Activated CD4-positive, alpha-beta T cell treated with anti-CD3 and anti-CD28 coated beads, Interleukin-2, amount 50 U/mL, for 4 hours (primary cell): Measurements from ENCODE around the gene COBL.

ENCODE experiments used
- DNase-seq, 2 experiments: peaks; one replicate each; pipeline ENCODE4 v3.0.0-alpha.2; 2020

The COBL gene, protein sequence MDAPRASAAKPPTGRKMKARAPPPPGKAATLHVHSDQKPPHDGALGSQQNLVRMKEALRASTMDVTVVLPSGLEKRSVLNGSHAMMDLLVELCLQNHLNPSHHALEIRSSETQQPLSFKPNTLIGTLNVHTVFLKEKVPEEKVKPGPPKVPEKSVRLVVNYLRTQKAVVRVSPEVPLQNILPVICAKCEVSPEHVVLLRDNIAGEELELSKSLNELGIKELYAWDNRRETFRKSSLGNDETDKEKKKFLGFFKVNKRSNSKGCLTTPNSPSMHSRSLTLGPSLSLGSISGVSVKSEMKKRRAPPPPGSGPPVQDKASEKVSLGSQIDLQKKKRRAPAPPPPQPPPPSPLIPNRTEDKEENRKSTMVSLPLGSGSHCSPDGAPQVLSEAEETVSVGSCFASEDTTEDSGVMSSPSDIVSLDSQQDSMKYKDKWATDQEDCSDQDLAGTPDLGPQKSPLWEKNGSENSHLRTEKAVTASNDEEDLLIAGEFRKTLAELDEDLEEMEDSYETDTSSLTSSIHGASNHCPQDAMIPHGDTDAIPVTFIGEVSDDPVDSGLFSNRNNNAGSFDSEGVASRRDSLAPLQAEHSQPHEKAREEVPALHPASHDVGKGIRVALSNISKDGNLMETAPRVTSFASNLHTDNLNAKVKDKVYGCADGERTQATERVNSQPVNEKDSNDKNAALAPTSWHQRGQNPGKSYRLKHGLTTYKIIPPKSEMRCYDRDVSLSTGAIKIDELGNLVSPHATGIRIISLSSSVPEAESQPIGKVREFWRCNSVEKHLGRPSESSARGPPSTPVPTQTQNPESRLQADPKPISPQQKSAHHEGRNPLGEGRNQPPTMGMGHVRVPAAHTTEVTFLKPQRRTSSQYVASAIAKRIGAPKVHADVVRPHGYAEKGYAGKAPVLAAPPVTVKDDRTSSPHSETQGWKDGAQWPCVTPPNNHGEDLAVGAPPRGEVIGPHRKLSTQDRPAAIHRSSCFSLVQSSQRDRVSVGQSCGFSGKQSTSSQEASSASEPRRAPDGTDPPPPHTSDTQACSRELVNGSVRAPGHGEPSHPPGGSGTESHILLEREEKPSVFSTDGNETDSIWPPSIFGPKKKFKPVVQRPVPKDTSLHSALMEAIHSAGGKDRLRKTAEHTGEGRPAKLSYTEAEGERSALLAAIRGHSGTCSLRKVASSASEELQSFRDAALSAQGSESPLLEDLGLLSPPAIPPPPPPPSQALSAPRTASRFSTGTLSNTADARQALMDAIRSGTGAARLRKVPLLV

DNA sequence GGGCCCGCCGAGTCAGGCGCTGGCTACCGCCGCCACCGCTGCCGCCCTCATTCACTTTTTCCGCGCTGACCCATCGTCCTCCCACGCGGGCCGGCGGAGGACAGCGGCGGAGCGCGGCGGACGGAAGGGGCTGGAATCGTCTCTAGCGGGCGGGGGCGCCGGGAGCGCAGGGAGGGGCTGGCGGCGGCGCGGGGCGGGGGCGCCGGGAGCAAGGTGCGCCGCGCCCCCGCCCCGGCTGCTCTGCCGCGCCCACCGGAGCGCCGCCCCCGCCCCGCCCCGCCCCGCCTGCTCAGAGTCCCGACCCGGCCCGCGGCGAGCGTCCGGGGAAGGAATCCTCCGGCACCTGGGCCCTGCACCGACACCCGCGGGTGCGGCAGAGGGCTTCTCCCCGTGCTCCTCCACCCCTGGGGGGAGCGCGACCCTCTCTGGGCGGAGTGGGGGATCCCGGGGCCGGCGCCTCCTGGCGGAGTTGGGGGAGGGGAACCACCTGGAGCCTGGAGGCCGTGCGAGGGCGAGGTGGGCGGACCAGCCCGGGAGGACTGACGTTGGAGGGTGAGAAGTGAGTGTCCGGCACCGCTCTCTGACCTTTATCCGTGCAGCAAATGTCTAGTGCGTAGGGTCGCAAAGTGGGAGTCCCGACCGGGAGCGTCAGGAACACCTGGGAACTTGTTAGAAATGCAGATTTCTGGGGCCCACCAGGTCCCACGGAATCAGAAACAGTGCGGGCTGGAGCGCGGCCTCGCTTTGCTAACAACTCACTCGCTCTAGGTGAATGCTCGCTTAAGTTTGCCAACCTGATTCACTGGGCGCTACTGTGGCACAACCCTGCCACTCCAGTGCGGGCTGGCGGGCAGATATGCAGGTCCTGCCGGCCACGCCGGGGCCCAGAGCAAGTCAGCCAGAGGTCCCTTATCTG lies at the start of gene COBL:
TSS of gene COBL (minus strand) at position 144 of the 916 bp plus-strand sequence. CDS start 176 bp downstream, outside the sequence.
- DNase-seq: no peak

DNA sequence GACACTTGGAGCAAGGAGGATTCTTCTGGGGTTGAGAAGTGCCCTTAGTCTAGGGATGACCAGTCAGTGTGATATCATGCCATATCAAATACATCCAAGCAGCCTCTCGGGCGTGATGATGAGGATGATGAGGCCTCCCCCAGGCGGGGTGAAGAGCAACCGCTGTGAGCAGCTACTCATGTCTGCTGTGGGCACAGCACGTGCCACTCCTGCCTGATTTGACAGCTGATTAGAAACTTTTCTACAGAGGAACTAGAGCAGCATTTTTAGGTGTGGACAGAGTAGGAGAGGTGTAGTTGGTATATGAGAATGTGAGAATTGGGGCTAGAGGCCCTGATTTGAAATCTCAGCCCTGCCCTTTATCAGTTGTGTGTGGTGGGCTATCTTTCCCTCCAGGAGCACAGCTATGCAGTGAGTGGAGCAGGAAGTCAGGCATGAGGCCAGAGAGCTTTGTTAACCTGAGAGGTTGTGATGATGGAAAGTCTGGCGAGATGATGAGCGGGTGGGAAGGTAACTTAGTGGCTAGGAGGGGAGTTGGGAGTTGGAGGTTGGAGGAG lies 49.6 kb upstream of the COBL start:
- no peak for DNase-seq

DNA sequence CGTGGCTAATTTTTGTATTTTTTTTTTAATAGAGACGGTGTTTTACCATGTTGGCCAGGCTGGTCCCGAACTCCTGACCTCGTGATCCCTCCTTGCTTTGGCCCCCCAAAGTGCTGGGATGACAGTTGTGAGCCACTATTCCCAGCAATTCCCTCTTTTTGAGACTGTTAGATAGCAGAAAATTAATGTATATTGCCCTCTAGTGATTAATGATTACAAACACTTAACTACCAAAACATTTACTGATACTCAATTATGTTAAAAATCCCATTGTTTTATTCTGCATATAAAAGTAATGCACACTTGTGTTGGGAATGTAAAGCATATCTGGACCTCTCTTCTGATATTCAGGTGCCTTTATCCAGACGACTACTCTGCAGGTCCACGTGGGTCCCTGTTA lies 41.2 kb upstream of the COBL start:
- DNase-seq: no peak

DNA sequence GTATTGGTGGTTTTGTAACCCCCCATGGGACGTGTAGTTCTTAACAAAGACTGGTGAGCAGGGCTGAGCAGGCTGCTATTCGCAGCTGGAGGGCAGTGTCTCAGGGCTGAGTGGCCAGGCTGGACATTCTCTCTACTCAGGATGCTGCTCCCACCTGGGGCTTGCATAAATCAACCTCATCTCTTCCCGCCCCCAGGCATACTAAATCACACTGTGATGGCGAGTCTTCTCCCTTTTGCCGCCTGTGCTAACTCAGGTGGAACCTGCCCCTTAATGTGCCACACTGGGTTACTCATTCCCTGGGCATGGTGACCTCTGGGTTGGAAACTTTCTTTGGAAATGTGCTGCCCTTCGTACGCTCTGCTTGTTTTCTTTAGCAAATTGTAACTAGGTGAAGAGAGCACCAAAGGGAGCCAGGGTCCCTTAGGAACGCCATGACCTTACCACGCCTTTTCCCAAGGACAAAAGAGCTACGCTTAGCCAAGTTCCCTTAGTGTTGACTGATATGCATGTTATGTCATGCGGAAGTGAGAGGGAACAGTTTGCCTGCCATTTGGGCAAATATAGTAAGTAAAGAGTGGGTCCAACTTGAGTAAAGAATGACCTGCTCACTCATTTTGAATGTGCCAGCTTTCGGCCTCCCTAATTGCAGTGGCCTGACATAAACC lies 40.4 kb upstream of the COBL start:
- no peak for DNase-seq

DNA sequence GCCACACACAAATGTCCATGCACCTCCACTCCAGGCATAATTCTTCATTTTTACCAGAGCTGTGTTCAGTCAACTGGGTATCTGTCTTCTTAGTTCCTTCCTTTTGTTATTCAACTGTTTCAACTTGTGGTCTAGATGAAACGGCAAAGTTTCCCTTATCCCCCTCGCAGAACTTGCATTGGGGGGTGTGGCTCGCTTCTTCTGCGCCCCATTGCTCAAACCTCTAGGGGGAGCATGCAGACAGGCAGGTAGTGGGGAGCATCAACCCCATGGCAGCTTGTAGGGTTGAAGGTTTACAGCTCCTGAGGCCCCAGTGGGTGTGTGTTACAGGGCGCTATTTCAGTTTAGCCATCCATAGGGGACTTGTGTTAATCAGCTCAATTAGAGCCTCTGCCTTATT lies 38.3 kb upstream of the COBL start:
- no peak for DNase-seq

DNA sequence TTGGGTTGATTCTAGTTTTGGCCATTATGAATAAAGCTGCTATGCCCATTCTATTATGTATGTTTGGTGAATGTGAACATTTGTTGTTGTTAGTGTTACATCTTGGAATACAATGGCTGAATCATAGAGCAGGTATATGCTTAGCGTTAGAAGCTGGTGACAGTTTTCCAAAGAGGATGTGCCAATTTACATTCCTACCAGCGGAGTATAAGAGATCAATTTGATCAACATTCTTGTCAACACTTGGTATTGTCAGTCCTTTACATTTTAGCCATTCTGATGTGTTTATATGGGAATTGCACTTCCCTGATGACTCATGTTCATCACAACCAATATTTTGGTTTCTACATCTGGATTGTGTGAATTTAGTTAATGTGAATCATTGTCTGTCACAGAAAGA lies 37.8 kb upstream of the COBL start:
- DNase-seq: no peak

DNA sequence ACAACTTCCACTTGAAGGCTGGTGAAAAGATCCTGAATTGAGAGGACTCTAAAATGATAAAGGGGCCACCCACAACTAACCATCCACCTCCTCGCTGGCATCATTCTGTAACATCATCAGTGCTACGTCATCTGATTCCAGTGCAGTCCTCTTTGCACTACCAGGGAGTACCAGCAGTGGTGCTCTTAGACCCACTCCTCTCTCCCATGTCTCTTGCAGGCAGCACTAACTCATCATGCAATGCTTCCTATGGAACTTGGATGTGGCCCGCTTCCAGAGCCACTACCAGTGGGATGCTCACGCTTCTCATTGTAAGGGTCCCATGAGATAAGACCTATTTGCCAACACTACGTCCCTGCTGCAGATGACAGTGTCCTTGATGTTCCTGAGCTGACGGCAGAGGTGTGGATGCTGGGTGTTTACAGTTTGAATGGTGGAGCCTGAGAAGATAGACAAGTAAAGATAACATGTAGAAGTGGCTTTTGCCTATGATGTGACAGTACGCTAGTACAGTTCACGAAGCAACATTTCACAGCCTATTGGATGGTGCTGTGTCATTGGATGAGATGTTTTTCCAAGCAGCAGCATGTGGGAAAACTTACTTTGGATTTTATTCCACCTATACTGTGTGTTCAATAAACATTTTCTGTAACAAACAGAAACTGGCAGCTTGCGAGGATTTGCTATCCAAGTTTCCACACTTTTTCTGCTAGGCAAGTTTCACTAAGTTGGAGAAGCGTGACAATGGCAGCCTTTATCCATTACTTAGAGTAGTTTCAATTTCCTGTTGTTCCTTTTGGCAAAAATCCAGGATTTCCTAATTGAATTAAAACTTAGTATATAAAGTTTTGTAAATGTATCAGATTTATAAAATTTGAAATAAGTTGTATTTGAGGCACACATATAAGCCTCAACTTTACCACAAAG lies 35.8 kb upstream of the COBL start:
- DNase-seq: no peak

DNA sequence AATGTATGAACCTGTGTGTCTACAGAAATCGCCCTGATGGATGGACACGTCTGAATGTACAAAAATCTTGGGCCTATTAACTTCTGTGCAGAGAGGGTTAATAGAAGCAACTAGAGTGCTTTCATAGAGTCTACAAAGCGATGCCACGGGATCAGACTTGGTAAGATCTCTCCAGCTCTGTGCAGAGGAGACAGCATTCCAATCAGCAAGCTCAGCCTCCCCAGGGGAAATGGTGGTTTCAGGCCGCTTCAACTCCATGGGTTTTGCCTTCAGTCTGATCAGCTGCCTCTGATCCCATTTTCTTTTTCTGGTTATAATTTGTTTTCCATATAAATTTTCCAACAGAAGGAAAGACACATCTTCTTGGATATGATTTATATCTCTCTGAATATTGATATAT lies 35.1 kb upstream of the COBL start:
- DNase-seq: no peak

DNA sequence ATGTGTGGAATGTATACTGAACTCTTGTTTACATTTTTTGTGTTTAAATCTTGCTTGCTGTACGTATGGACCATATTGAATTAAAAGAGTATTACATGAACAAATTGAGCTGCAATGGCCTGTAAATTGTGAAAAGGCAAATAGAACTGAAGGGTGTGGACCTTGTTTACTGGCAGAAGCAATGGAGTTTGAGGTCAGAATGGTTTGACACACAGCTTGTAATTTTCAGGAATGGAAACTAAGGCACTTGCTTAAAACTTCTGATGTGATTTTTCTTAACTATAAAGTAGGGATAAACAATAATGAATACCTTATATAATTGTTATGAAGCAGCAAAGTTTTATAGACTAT lies 33.9 kb upstream of the COBL start:
- no peak for DNase-seq

DNA sequence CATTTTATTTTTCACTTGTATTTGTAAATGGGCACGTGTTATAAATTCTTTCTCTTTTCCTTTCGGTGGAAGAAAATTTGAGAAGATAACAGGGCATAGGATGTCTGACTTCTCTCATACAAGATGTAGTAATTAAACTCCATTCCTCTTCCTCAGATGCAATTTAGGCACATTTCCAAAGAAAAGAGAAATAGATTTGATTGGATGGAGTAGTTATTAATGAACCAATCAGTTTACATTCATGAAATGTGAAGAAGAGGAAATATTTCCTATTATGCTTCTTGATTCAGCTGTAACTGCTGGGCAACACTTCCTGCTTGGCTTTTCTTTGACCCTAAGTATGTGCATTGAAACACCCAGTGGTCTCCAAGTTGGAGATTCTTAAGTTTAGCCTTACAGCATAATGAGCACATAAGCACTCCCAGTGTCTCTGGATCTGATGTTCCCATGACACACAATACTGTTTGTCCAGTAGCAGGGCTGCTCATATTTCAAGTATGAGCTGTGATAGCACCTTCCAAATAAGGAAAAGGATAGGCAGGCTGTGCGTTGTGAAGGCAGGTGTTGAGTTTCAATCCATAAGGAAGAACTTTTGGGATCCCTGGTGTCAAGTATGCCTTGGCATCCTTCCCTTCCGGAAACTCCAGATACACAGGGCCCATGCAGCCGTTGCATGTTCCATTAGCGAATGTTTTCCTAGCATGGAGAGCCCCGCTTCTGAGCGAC lies 33.4 kb upstream of the COBL start:
- no peak for DNase-seq

DNA sequence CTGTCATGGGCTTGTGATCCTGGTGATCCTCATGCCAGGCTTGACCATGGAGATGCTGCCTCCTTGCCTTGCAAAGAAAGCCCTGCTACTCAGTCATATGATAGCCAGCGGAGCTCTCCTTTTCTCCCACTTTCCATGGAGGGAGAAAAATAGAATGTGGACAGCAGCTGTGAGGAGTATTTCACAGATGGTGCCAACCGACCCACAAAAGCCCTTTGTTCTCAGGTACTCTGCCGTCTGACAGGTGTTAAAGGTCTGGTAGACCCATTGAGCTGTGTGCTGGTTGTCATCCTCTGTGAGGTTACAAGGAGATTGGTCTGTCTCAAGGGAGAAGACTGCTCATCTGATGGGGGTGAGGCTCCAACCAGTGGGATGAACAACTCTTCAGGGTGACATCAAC lies 29.5 kb upstream of the COBL start:
- no peak for DNase-seq

DNA sequence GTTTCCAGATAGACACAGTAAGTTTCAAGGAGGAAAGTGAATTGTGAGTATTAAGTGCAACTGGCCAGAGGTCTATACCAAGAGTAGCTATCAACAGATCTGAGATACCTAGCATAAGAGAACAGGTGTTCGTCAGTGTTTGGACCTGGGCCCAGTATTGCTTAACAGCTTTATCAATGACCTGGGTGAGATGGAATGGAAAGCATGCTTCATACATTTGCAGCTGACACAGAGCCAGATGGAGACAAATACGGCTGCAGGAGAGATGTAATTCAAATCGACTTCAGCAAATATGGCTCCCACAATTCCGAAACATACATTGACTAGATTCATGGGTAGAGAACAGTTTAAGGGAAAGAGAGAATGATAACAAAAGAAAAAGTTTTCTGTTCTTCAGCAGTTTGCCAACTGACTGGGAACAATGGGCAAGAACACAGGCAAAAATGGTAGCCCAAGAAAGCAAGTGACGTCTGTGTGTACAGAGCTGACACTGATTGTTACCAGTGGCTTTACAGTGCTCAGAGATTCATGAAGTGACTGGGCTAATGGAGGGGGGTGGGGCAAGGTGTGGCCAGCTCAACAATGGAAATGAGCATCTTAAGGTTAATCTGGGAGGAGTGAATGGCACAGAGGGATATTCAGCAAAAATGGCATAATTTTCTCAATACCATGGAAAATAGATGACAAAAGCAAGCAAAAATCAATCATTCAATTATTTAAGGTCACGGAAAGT lies 28.0 kb upstream of the COBL start:
- no peak for DNase-seq

DNA sequence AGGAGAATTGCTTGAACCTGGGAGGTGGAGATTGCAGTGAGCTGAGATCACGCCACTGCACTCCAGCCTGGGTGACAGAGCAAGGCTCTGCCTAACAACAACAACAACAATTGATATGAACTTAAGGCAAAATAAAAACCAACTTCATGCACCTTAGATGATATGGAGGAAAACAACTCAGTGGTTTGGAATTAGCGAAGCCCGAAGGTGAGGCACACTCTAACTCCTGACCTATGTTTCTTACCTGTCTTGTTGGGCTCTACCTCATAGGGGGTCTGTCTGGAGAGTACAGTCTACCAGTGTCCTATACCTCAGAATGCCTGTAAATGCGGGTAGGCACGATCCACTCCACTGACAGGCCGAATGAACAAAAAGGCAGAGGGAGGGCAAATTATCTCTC lies 24.3 kb upstream of the COBL start:
- DNase-seq: no peak

DNA sequence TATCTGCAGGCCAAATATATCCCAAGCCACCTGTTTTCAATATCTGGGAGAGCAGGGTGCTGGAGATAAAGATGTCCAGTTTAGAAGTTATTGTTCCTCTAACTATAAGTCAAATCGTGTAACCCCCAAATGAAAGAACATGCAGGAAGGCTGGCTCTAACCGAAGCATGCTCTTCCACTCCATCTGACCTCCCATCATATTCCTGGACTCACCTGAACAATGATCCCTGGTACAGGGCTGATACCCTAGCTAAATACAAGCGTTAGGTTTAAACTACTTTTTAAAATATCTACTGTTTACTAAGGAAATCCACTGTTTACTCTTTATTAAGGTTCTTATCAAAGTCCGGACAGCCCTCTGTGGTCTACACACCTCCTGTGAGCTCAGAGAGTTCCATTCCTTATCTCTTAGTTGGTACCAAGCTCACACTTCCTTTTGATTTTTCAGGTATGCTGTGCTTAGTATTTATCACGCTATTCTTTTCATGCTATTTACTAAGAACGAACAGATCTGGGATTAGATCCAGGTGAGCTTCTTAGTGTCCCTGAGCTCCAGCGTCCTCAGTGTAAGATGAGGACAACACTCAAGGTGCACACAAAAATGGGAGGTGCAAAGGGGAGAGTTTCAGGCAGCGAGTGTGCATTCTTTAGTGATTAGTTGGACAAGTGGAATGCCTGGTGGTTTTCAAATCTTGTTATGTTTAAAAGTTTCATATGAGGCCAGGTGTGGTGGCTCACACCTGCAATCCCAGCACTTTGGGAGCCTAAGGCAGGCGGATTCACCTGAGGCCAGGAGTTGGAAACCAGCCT lies 23.6 kb upstream of the COBL start:
- DNase-seq: no peak

DNA sequence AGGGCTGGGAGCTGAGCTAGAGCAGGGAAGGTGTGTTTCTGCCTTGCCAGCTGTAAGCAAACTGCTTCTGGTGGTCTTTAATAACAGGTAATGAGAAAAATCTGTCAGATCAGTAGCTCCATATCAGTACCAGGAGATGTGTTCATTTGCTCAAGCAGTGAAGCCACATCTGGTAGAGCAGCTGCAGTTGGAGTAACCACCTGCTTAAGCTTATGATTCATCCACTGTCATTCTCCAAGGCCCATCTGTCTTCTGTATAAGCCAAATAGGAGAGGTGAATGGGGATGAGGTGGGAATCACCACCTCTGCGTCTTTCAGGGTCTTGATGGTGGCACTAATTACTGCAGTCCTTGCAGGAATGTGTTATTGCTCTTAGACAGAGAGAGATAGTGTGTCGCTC lies 18.4 kb upstream of the COBL start:
- no peak for DNase-seq

DNA sequence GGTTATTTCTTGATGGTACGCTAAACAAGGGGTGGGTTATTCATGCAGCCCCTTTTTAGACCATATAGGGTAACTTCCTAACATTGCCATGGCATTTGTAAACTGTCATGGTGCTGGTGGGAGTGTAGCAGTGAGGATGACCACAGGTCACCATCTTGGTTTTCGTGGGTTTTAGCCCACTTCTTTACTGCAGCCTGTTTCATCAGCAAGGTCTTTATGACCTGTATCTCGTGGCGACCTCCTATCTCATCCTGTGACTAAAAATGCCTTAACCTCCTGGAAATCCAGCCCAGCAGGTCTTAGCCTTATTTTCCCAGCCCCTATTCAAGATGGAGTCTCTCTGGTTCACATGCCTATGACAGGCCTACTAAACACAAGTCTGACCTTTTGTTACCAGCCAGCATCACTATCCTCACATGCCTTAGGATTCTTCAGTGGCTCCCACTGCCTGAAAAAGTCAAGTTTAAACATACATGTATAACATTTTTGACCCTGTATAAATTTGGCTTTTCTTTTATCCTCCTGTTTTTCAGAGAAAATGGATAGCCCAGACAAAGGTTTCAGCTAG lies 13.2 kb upstream of the COBL start:
- DNase-seq: no peak

DNA sequence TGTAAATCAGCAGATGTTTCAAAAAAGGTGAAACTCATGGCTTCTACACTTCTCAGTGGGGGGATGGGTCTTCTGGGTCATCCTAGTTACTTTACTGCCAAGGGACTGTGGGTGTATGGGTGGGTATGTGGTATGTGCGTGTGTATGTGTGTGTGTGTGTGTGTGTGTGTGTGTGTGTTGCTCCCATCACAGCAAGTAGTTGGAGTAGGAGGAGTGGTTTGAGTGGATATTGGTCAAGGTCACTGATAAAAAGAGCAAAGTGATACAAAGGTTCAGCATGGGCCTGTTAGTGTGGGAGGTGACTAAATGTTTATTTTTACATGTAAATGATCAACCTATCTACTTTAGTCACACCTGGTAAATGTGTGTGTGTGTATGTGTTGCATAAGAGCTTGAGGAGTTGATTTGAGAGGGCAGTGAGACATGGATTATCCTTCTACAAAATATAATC lies 11.8 kb upstream of the COBL start:
- no peak for DNase-seq
